Measurements from ENCODE around the gene EMILIN2.

The EMILIN2 gene

DNA sequence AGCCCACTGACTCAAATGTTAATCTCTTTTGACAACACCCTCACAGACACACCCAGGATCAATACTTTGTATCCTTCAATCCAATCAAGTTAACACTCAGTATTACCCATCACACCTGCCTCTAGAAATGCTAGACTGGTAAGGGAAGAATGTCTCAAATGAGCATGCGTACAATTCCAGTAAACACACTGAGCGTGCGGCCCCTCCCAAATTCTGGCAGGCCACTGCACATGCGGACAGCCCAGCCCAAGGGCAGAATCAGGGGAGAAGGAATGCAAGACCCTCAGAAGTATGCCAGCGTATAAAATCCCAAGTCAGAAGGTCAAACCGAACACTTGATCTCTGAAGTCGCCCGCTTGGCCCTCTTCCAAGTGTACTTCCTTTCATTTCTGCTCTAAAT, 7.6 kb upstream of the EMILIN2 start:
- H3K4me1 Mint-ChIP-seq = no peaks in the 10 kb centered on the region

DNA sequence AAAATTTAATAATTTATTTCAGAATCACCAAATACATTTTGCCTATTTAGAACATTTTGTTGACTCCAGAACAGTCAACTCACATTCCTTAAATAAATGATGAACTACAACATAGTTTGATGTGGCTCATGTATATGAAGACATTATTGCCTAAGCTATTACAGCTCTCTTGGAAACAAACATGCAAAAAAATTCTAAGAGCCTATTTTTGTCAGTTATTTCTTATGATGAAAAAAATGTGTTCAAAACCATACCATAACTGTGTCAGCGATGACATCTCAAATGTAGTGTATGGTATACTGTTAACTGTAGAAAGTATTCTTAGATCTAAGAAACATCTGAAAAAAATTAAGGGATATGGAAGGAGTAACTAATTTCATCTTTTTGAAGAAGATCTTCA, 6.3 kb upstream of the EMILIN2 start:
- H3K4me1 Mint-ChIP-seq = no peaks in the 10 kb centered on the region
- TF ChIP-seq, protein P1, sequence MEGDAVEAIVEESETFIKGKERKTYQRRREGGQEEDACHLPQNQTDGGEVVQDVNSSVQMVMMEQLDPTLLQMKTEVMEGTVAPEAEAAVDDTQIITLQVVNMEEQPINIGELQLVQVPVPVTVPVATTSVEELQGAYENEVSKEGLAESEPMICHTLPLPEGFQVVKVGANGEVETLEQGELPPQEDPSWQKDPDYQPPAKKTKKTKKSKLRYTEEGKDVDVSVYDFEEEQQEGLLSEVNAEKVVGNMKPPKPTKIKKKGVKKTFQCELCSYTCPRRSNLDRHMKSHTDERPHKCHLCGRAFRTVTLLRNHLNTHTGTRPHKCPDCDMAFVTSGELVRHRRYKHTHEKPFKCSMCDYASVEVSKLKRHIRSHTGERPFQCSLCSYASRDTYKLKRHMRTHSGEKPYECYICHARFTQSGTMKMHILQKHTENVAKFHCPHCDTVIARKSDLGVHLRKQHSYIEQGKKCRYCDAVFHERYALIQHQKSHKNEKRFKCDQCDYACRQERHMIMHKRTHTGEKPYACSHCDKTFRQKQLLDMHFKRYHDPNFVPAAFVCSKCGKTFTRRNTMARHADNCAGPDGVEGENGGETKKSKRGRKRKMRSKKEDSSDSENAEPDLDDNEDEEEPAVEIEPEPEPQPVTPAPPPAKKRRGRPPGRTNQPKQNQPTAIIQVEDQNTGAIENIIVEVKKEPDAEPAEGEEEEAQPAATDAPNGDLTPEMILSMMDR (IDR thresholded peaks at IDR 0.05; ENCODE audit: unreplicated experiment in 3 of 3) = no peak

More for the DNA sequence above, 7.6 kb upstream of the EMILIN2 start:
- Mint-ChIP-seq H3K4me3 (no peak overlapping the region), H3K9me3 (peaks cover 19% of the 10 kb centered on the region), H3K27me3 (ENCODE audit: low read depth) (peaks cover 19% of the 10 kb centered on the region), H3K36me3 (ENCODE audit: low read depth) (no peaks in the 10 kb centered on the region), H3K27ac (no peak overlapping the region)
- TF ChIP-seq, protein P1 (IDR thresholded peaks at IDR 0.05; ENCODE audit: unreplicated experiment in 3 of 3) = no peak

DNA sequence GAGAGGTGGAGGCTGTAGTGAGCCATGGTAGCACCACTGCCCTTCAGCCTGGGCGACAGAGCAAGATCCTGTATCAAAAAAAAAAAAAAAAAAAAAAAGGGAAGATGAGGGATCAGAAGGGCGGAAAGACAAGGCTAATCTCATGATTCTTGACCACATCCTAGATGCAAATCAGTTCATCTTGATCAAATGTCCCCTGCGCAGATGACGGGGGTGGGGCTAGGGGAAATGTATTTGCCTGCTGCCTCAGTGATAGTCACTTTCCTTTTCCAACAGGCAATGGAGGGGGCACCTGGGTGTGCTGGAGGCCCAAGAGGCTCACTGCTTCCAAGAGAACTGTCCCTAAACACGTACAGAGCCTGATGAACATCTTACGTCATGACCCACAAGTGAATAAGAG, 3.7 kb upstream of the EMILIN2 start:
- H3K9me3 Mint-ChIP-seq = peaks cover 11% of the 10 kb centered on the region
- no peaks in the 10 kb centered on the region for H3K36me3 Mint-ChIP-seq (ENCODE audit: low read depth)
- TF ChIP-seq, protein P1 (IDR thresholded peaks at IDR 0.05; ENCODE audit: unreplicated experiment in 3 of 3) = no peak
- H3K27ac Mint-ChIP-seq = no peak overlapping the region
- peaks cover 12% of the 10 kb centered on the region for H3K4me1 Mint-ChIP-seq
- H3K27me3 Mint-ChIP-seq (ENCODE audit: low read depth) = peaks cover 51% of the 10 kb centered on the region
- H3K4me3 Mint-ChIP-seq = no peak overlapping the region

More for the DNA sequence above, 6.3 kb upstream of the EMILIN2 start:
- Mint-ChIP-seq H3K27ac (no peak overlapping the region), H3K9me3 (peaks cover 19% of the 10 kb centered on the region), H3K4me3 (no peak overlapping the region), H3K27me3 (ENCODE audit: low read depth) (peaks cover 30% of the 10 kb centered on the region), H3K36me3 (ENCODE audit: low read depth) (no peaks in the 10 kb centered on the region)

DNA sequence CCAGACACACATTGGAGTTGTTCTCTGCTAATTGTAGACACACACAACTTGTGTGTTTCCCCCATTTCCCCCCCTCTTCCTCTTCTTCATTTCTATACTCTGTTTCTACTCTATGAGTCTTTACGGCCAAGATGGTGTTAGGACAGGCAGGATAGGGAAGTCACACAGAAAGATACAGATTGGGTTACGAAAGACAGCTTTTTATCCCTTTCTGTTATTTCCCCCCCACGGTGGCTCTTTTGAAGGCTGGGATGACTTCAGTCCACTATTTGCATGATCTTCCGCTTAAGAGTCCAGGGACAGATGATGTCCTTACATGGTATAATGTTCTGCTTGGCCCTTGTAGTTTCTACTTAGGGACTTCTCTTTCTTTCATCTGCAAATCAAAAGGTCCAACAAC, 1.6 kb upstream of the EMILIN2 start:
- TF ChIP-seq, protein P1 (IDR thresholded peaks at IDR 0.05; ENCODE audit: unreplicated experiment in 3 of 3) = no peak
- Mint-ChIP-seq H3K27ac (no peak overlapping the region), H3K4me3 (peak overlapping the region in 2 of 3 experiments; percentile 19 to 56), H3K36me3 (ENCODE audit: low read depth) (no peaks in the 10 kb centered on the region), H3K4me1 (peaks cover 25% of the 10 kb centered on the region), H3K27me3 (ENCODE audit: low read depth) (peaks cover 58% of the 10 kb centered on the region), H3K9me3 (no peaks in the 10 kb centered on the region)

DNA sequence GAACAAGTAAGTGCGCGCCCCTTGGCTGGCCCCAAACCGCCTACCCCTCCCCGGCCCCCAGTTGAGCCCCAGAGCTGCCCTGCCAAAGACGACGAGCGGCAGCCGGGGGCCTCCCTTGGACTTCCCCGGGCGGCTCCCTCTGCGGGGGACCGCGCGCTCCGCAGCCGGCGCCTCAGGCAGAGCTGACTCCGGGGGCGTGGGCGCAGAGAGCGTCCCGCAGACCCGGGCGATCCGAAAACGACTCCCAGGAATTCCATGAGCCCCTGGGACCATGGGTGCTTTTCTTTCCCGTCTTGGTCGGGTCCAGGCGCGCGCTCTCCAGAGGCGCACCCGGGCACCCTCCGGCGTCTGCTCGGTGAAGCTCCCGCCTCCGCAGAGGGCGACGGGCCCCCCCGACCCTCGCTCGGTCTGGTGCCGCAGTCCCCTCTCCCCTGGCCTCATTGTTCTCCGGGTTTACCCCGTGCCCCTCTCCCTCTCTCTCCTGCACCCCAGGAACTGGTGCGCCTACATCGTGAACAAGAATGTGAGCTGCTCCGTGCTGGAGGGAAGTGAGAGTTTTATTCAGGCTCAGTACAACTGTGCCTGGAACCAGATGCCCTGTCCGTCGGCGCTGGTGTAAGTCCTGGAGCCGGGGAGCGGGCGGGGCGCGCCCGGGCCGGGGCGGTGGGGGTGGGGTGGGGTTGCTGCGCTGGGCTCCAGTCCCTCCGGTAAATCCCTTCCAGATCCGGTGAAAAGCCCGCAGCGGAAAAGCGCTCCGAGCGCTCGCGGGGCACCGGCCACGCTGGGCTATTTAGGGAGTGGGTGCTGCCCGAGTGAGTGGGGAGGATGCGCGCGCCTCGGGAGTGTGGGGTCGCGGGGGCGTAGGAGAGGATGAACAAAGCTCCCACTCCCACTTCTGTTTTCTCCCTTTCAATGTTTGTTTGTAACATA, 776 bp downstream of the EMILIN2 start:
- peaks cover 66% of the 10 kb centered on the region for H3K27me3 Mint-ChIP-seq (ENCODE audit: low read depth)
- H3K36me3 Mint-ChIP-seq (ENCODE audit: low read depth) = no peaks in the 10 kb centered on the region
- peak overlapping the region; percentile 67 to 92 (median 76) for H3K27ac Mint-ChIP-seq
- H3K4me3 Mint-ChIP-seq = peak overlapping the region; percentile 91 to 97 (median 96)
- H3K4me1 Mint-ChIP-seq = peaks cover 43% of the 10 kb centered on the region
- H3K9me3 Mint-ChIP-seq = no peaks in the 10 kb centered on the region
- TF ChIP-seq, protein P1 (IDR thresholded peaks at IDR 0.05; ENCODE audit: unreplicated experiment in 3 of 3) = no peak
